Endothelial cell of umbilical vein (primary cell): ENCODE results near the gene KCMF1.

Source experiments
- CTCF ChIP-seq, 2 donors: IDR thresholded peaks; 1 replicate in 1 of 2; 2 replicates in 1 of 2; pipeline ENCODE4 v1.5.1; 2011; ENCODE audit warnings: low read length in 2 of 2, mild to moderate bottlenecking in 2 of 2, moderate library complexity in 2 of 2, control low read depth in 1 of 2, inconsistent platforms in 1 of 2, low read depth in 1 of 2; ENCODE audit not compliant: insufficient read depth in 1 of 2; ENCODE audit errors: extremely low read depth in 1 of 2
- EZH2 ChIP-seq: IDR thresholded peaks from 2 replicates; pipeline ENCODE4 v1.6.1; 2012; ENCODE audit warnings: borderline replicate concordance, low read depth, mild to moderate bottlenecking, moderate library complexity, low read length, inconsistent platforms; ENCODE audit not compliant: severe bottlenecking
- POLR2A ChIP-seq: IDR thresholded peaks from 2 replicates; pipeline ENCODE4 v1.6.1; 2012; ENCODE audit warnings: low read depth, mild to moderate bottlenecking, control low read depth, low read length
- POLR2AphosphoS5 ChIP-seq: IDR thresholded peaks from 2 replicates; pipeline ENCODE4 v1.6.1; 2012; ENCODE audit warnings: low read depth, mild to moderate bottlenecking, control low read depth, low read length, moderate library complexity; ENCODE audit not compliant: insufficient read depth

DNA sequence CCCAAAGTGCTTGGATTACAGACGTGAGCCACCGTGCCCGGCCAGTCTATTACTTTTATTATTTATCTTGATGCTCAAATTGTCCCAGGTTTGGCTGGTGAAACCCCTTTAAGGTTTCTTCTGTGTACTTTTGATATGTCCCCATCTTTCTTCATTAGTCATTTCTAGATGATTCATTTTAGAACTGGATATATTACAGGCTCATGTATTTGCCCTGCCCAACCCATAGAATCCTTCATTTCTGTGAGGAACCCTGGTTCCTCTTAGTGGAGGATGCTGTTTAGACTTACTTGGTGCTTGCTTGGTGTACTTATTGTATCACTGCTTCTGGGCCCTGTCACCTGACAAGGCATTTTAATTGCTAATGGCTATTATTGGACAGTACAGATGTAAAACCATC is 40.1 kb downstream of the KCMF1 start:
- no peak for TF ChIP-seq CTCF (IDR thresholded peaks at IDR 0.05; ENCODE audit: extremely low read depth in 1 of 2, insufficient read depth in 1 of 2, low read depth in 1 of 2, low read length in 2 of 2)
- no peak for TF ChIP-seq POLR2A
- no peak for TF ChIP-seq EZH2
- TF ChIP-seq POLR2AphosphoS5 = no peak
